ENCODE data around the gene SMIM11.
"Not testable (repeated sequence)": the region's sequence is repeated elsewhere in the genome, so short reads cannot be mapped to it uniquely, and the experiment has no call there.

Gene SMIM11

DNA sequence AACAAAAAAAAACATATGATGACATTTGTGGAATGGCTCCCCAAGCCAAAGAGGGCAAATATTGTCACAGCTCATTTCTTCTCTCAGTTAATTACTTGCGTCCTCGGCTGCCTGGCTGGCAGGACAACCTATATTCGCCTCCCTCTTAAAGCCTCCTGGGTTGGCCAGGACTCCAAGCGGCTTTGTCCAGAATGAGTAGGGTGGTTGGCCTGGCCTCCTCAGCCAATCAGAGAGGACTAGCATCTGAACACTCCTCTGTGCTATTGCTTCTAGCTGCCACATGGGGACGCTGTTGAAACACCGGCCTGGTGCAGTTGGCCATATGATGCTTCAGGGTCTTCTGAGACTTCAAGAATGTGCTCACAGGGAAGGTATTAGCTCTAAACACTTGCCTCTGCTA lies 53.1 kb downstream of the SMIM11 start:
- not testable (repeated sequence) for H3K4me1 ChIP-seq; H3K4me2 ChIP-seq (ENCODE audit: low read length); H3K79me2 ChIP-seq; H3K9ac ChIP-seq; H3K4me3 ChIP-seq (ENCODE audit: low read depth, low read length); H2AFZ ChIP-seq; H3K9me3 ChIP-seq (ENCODE audit: control insufficient read depth, low read length); H3K27me3 ChIP-seq (ENCODE audit: control insufficient read depth, insufficient read depth, low read length); H3K27ac ChIP-seq; H3K36me3 ChIP-seq (ENCODE audit: control insufficient read depth, insufficient read depth, low read length)

GRCh38 chr21:34429710-34430109 lies 54.4 kb downstream of the SMIM11 start:
- not testable (repeated sequence) for H3K36me3 ChIP-seq (ENCODE audit: control insufficient read depth, insufficient read depth, low read length)

More at GRCh38 chr21:34429710-34430109, 54.4 kb downstream of the SMIM11 start:
- not testable (repeated sequence) for H3K4me2 ChIP-seq (ENCODE audit: low read length); H3K9ac ChIP-seq; H3K4me1 ChIP-seq; H3K79me2 ChIP-seq; H3K27ac ChIP-seq; H3K9me3 ChIP-seq (ENCODE audit: control insufficient read depth, low read length); H3K4me3 ChIP-seq (ENCODE audit: low read depth, low read length); H3K27me3 ChIP-seq (ENCODE audit: control insufficient read depth, insufficient read depth, low read length); H2AFZ ChIP-seq

Data from parathyroid adenoma (tissue), 2 donors.